ENCODE data around the gene RRBP1. TPM values are rescaled to one million over a fixed set of nuclear protein-coding genes. Genes with fewer than 3 reads are reported as not detected.

RRBP1 gene
- total RNA-seq, 1 donor from 2014 or later = 79.8 TPM

DNA sequence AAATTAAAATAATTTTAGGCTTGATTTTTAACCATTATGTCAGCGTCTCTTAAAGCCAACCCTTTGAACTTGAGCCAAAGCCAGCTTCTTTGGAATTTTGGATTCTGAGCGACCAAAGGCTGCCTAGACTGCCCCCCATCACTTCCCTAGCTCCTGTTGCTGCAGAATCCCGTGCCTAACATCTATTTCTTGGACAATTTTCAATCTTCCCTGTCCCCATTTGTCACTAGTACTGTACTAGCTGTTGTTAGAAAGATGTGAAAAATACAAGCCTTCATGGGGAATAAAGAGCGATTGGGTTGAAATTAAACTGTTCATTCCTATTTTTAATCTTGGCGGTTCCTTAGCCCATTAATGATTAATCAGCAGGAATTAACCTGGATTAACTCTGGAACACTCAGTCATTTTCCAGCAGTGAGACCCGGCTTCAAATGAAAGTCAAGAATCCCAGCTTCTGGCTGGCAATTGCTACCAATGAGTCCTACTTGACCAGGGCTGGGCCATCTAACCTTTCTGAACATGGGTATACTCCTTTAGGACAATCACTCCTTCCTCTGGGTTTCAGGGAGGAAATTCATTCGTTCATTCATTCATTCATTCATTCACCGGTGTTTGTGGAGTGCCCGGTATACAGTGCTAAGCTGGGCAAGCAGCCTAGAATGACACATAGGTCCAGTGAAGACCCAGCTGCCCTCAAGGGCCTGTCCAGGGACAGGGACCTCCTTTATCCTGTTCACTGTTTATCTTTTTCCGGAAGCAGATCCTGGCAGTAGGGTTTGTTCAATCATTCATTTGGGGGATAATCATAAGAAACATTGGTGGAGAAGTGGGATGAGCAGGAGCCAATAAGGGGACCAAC lies 1.4 kb upstream of the RRBP1 start:
- Histone ChIP-seq H3K27ac (no peak overlapping the region), H3K36me3 (peaks cover 0 to 1% of the 10 kb centered on the region in 2 donors), H3K9me3 (no peaks in the 10 kb centered on the region), H3K27me3 (no peaks in the 10 kb centered on the region), H3K4me3 (no peak overlapping the region), H3K4me1 (peaks cover 29% of the 10 kb centered on the region)
- intact Hi-C loops (cut with DNase I) = loop anchor here (5.0 to 10.0 kb wide), 4 partner anchors 111 to 284 kb away; partner anchors contain the start of genes BFSP1, MGME1 and SNX5
- no peak for DNase-seq (ENCODE audit: extremely low spot score in 2 of 2)
- TF ChIP-seq POLR2A (IDR thresholded peaks at IDR 0.05) = no peak

DNA sequence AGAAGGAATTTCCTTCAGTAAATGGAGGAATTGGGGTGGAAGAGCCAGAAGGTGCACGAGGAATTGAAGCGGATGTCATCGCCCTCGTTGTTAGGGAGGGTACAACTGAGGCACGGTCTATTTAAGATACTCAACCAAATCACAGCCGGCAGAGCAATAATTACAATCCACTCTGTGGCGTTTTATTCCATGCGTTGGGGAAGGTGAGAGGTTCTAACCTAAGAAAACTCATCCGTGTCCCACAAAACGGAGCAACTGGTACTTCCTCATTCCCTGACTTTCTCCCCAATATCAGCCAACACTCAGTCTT lies 802 bp upstream of the RRBP1 start:
- Histone ChIP-seq H3K27ac (peak overlapping the region; percentile 59), H3K36me3 (peaks cover 0 to 7% of the 10 kb centered on the region in 2 donors), H3K9me3 (no peaks in the 10 kb centered on the region), H3K4me3 (peak overlapping the region; percentile 73 to 96), H3K4me1 (peaks cover 29% of the 10 kb centered on the region), H3K27me3 (no peaks in the 10 kb centered on the region)
- intact Hi-C loops (cut with DNase I) = loop anchor here (5.0 to 10.0 kb wide), 4 partner anchors 112 to 284 kb away; partner anchors contain the start of genes BFSP1, MGME1 and SNX5
- no peak for DNase-seq (ENCODE audit: extremely low spot score in 2 of 2)
- no peak for TF ChIP-seq POLR2AphosphoS5 (IDR thresholded peaks at IDR 0.05; ENCODE audit: insufficient read depth in 1 of 2, low read depth in 1 of 2)
- TF ChIP-seq, protein P1, sequence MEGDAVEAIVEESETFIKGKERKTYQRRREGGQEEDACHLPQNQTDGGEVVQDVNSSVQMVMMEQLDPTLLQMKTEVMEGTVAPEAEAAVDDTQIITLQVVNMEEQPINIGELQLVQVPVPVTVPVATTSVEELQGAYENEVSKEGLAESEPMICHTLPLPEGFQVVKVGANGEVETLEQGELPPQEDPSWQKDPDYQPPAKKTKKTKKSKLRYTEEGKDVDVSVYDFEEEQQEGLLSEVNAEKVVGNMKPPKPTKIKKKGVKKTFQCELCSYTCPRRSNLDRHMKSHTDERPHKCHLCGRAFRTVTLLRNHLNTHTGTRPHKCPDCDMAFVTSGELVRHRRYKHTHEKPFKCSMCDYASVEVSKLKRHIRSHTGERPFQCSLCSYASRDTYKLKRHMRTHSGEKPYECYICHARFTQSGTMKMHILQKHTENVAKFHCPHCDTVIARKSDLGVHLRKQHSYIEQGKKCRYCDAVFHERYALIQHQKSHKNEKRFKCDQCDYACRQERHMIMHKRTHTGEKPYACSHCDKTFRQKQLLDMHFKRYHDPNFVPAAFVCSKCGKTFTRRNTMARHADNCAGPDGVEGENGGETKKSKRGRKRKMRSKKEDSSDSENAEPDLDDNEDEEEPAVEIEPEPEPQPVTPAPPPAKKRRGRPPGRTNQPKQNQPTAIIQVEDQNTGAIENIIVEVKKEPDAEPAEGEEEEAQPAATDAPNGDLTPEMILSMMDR (IDR thresholded peaks at IDR 0.05) = no peak
- TF ChIP-seq POLR2A (IDR thresholded peaks at IDR 0.05) = no peak

DNA sequence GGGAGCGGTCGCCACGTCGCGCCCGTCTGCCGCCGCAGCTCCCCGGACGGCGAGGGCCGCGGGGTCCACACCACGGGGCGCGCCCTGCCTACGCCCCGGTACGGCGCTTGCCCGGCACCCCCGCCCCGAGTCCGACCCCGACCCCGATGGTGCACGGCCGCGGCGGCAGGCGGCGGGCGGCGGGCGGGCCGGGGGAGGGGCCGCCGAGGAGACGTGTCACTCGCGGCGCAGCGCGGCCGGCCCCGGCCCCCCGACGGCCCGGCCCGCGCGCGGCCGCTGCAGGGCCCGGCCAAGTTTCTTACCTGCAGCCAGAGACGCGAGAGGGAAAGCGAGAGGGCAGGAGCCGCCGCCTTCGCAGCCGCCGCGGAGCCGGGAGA lies 328 bp downstream of the RRBP1 start:
- Histone ChIP-seq H3K36me3 (peaks cover 0 to 8% of the 10 kb centered on the region in 2 donors), H3K27me3 (no peaks in the 10 kb centered on the region), H3K9me3 (no peaks in the 10 kb centered on the region), H3K27ac (peak overlapping the region; percentile 95), H3K4me3 (peak overlapping the region; percentile 73 to 96), H3K4me1 (peaks cover 37% of the 10 kb centered on the region)
- intact Hi-C loops (cut with DNase I) = loop anchor here (5.0 to 10.0 kb wide), 4 partner anchors 113 to 286 kb away; partner anchors contain the start of genes BFSP1, MGME1 and SNX5
- no peak for TF ChIP-seq POLR2AphosphoS5 (IDR thresholded peaks at IDR 0.05; ENCODE audit: insufficient read depth in 1 of 2, low read depth in 1 of 2)
- DNase-seq (ENCODE audit: extremely low spot score in 2 of 2) = no peak

DNA sequence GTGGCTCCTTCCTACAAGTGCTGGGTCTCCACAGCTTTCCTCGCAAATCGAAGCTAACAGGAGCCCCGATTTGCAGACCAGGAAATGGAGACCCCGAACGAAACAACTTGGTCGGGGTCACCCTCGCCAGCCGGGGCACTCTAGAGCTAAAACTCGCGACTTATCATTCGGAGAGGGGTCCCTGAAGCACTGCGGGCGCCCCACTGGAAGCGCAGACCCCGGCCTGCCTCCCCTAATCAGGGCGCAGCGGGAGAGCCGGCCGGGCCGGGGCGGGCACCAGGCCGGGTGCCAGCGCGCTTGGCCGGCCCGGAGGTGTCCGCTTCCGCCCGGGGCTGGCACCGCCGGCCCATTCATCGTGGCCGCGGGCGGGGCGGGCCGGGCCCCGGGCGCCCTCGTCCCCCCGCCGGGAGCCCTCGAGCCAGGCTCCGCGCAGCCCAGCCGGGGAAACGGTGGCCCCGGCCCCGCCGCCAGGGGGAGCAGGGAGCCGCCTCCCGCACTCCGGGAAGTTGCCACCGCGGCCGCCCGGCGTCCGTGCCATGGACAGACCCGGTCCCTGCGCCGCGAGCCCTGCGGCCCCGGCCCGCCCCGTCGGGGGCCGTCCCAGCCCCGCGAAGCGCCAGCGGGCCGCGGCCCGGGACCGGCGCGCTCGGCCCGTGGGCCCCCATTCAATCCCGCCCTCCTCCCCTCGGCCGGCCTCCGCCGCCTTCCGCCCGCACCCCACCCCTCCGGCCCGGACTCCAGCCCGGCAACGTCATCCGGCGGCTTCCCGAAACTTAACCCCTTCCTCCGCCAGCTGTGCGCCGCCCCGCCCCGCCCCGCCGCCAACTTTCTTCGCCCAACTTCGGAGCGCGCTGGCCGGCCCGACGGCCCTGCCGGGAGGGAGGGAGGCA lies 961 bp downstream of the RRBP1 start:
- Histone ChIP-seq H3K27me3 (no peaks in the 10 kb centered on the region), H3K4me3 (peak overlapping the region; percentile 73 to 96), H3K4me1 (peaks cover 43% of the 10 kb centered on the region), H3K9me3 (no peaks in the 10 kb centered on the region), H3K27ac (peak overlapping the region; percentile 95), H3K36me3 (peaks cover 0 to 8% of the 10 kb centered on the region in 2 donors)
- no peak for DNase-seq (ENCODE audit: extremely low spot score in 2 of 2)
- TF ChIP-seq, protein P1 (IDR thresholded peaks at IDR 0.05) = peak in 1 of 3 experiments; percentile 35
- no peak for TF ChIP-seq POLR2AphosphoS5 (IDR thresholded peaks at IDR 0.05; ENCODE audit: insufficient read depth in 1 of 2, low read depth in 1 of 2)
- intact Hi-C loops (cut with DNase I) = loop anchor here (5.0 to 10.0 kb wide), 4 partner anchors 114 to 286 kb away; partner anchors contain the start of genes BFSP1, MGME1 and SNX5

DNA sequence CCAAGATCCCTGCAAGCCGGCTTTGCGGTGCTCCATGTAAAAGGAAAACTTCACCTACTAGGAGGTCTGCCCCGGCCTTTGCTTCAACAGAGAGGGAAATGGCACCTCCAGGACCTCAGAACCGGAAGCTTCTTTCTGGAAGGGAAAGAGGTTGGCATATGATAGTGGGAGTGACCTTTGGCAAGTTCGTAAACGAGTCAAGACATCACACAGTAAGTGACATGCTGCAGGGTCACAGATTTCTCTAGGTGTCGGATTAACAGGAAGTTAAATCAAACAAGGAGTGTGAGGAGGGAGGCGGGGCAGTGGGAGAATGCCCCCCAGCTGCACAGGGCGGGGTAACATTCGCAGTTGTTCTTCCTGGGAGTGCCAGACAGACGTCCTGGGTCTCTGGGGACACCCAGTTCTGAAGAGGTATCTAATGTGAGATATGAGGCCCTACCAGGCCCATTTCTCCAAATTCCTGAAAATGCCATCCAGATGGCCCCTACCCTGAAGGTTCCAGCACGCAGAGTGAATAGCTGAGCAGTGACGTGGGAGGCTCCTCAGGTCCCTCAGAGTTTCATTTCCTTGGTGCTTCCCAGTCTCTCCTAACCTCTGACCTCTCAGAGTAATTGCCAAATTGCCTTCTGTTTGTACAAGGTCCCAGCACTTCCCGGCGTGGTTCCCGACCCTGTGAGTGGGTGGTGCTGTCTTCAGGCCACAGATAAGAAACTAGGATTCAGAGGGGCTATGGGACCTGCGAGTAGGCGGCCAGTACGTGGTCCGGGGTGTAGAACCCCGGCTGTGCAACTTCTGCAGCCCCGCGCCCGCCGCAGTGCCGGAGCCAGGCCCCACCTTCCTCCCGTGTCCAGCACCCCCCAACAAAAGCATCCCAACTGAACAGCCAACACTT lies 1.9 kb downstream of the RRBP1 start:
- peak overlapping the region; percentile 73 to 96 for H3K4me3 ChIP-seq
- intact Hi-C loops (cut with DNase I) = loop anchor here (5.0 to 10.0 kb wide), 4 partner anchors 115 to 287 kb away; partner anchors contain the start of genes BFSP1, MGME1 and SNX5
- no peaks in the 10 kb centered on the region for H3K9me3 ChIP-seq
- DNase-seq (ENCODE audit: extremely low spot score in 2 of 2) = no peak
- H3K4me1 ChIP-seq = peaks cover 52% of the 10 kb centered on the region
- no peak for TF ChIP-seq POLR2A (IDR thresholded peaks at IDR 0.05)
- TF ChIP-seq POLR2AphosphoS5 (IDR thresholded peaks at IDR 0.05; ENCODE audit: insufficient read depth in 1 of 2, low read depth in 1 of 2) = no peak
- TF ChIP-seq, protein P1 (IDR thresholded peaks at IDR 0.05) = no peak
- H3K36me3 ChIP-seq = peaks cover 0 to 8% of the 10 kb centered on the region in 2 donors
- no peaks in the 10 kb centered on the region for H3K27me3 ChIP-seq
- peak overlapping the region; percentile 95 for H3K27ac ChIP-seq

All from vagina (tissue), 2 donors.